ENCODE data around the gene ZNF445. TPM values are rescaled to one million over a fixed set of nuclear protein-coding genes. Genes with fewer than 3 reads are reported as not detected.
"Not testable (repeated sequence)": the region's sequence is repeated elsewhere in the genome, so short reads cannot be mapped to it uniquely, and the experiment has no call there.

Gene ZNF445
- total RNA-seq, 1 experiment from 2014 or later, result 5.4 TPM

DNA sequence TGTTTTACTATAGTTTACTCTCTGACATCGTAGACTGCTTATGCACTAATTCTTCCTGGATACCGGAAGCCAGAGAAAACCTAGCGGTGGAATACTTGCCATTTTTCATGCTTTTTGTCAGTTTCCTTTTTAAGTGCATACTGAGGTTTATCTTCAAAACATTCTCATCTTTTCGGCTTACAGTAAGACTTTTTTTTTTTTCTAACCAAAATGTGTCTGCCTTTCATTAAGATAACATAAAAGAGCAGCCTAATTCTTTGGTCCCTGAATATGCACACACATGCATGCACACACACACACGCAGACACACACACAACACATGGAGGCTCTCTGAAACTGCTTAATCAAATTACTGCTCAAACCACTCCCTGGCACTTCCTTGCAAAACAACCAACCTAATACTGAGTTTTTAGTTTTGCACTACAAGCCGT is 1.3 kb downstream of the ZNF445 start:
- DNase-seq (ENCODE audit: low spot score), result peak; percentile 4

GRCh38 chr3:44474886-44475285 is 2.6 kb downstream of the ZNF445 start:
- not testable (repeated sequence) for DNase-seq (ENCODE audit: low spot score)

GRCh38 chr3:44470430-44470829 is 7.0 kb downstream of the ZNF445 start:
- no peak for DNase-seq (ENCODE audit: low spot score)

GRCh38 chr3:44469914-44470313 is 7.6 kb downstream of the ZNF445 start:
- DNase-seq (ENCODE audit: low spot score), result no peak

DNA sequence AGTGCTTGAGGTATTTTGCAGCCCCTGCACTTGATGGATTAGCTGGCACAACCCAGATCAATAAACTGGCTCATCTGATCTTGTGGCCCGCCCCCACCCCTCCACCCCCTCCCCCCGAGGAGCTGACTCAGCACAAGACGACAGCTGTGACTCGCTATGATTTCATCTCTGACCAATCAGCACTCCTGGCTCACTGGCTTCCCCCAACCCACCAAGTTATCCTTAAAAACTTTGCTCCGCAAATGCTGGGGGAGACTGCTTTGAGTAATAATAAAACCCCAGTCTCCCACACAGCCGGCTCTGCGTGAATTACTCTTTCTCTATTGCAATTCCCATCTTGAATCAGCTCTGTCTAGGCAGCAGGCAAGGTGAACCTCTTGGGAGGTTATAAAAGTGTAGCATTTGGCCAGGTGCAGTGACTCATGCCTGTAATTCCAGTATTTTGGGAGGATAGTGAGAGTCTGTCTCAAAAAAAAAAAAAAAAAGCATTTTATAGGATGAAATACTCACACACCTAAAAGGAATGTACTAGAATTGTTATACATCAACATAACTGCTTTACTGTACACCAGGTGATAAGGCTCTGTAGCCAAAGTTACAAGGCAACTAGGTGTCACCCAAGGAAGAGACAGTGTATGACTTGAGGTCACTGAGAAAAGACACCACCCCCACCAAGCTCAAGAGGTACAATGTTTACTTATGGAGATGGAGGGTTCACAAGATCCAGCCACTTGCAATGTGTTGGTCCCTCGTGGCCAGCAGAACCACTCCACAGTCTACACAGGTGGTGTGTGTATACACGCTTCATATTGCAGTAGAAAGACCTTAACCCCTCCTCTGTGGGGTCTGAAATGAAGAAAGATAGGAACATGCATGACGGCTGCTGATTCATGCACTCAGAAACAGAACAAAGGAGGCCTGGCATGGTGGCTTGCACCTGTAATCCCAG is 8.6 kb downstream of the ZNF445 start:
- DNase-seq (ENCODE audit: low spot score), result peak; percentile 31

DNA sequence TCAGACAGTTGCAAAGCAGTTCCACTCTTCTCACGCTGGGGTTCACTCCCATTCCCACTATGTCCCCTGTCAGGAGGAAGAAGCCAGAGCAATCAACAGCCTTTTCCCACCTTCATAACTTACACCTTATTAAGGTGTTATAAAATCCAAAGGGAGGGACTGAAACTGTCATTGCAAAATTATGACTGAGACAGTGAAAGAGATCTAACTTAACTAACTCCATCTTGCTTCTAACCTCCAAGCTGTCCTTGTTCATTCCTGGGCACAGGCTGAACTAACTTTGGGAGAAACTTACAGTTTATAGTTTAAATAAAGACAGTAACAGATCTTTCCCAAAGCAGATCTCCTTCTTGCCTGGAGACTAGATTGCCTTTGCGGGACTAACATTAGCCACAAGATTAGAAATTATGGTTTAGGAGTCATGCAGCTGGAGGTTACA is 9.4 kb downstream of the ZNF445 start:
- DNase-seq (ENCODE audit: low spot score), result not testable (repeated sequence)

GRCh38 chr3:44467241-44467640 is 10.2 kb downstream of the ZNF445 start:
- DNase-seq (ENCODE audit: low spot score), result no peak

DNA sequence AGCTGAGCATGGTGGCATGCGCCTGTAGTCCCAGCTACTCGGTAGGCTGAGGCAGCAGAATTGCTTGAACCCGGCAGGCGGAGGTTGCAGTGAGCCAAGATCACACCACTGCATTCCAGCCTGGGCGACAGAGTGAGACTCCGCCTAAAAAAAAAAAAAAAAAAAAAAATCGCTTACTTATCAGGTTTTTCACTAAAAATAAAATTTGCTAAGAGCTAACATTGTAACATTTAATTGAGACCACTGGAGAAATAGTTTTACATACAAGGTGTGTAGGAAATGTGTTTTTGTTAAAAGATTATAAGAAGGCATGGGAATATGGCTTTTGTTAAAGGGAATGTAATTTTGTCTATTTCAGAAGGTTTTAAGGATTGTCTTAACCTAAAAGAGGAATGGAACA is 12.6 kb downstream of the ZNF445 start:
- not testable (repeated sequence) for DNase-seq (ENCODE audit: low spot score)

GRCh38 chr3:44464509-44464908 is 13.0 kb downstream of the ZNF445 start:
- DNase-seq (ENCODE audit: low spot score), result no peak

GRCh38 chr3:44460050-44460449 is 17.4 kb downstream of the ZNF445 start:
- not testable (repeated sequence) for DNase-seq (ENCODE audit: low spot score)

- no peak for DNase-seq (ENCODE audit: low spot score)
These were observed 22.2 kb downstream of the ZNF445 start for GRCh38 chr3:44455318-44455717.

DNA sequence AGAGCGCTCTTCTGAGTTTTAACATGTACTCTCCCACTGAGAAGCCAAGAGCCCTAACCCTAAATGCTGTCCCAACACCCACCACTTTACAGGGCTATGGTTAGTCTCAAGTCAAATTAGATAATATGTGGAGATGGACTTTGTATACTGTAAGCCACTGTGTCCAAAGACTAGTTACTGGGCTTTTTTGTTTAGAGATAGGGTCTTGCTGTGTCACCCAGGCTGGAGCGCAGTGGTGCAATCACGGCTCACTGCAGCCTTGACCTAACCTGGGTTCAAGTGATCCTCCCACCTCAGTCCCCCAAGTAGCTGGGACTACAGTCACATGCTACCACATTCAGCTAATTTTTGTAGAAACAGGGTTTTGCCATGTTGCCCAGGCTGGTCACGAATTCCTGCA is 23.2 kb downstream of the ZNF445 start:
- no peak for DNase-seq (ENCODE audit: low spot score)

DNA sequence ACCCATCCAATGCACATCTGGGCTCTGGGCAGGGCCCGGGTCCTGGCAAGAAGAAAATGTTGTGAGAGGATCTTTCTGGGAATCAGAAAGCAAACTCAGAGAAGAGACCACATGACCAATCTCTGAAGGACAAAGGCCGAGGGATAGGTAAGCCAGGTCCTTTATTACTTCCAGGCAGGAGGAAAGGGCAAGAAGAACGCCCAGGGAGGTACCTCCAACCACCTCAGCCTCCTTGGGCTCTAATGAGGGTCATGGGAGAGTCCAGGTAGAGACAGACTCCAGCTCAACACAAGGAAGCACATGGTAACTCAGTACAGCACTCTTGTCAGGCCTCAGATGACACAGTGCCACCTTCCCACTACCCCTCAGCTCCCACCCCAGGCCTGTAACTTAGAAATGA is 26.0 kb downstream of the ZNF445 start:
- DNase-seq (ENCODE audit: low spot score), result no peak

DNA sequence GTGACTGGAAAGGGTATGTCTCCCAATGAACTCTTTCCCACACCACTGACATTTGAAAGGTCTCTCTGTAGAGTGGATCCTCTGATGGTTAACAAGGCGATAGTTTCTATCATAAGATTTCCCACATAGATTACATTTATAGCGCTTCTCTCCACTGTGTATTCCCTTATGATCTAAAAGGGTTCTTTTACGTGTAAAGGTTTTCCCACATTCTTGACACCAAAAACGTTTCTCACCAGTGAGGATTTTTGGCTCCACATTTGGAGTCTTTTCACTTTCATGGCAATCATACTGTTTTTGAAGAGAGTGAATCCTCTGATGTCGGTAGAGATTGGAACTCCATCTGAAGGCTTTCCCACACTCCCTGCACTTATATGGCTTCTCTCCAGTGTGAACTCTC is 30.5 kb downstream of the ZNF445 start:
- no peak for DNase-seq (ENCODE audit: low spot score)

- DNase-seq (ENCODE audit: low spot score), result no peak
These were observed 31.7 kb downstream of the ZNF445 start for GRCh38 chr3:44445786-44446185.

GRCh38 chr3:44444896-44445691 is 32.4 kb downstream of the ZNF445 start:
- DNase-seq (ENCODE audit: low spot score), result no peak

- DNase-seq (ENCODE audit: low spot score), result no peak
These were observed 33.0 kb downstream of the ZNF445 start for GRCh38 chr3:44444437-44444836.

- no peak for DNase-seq (ENCODE audit: low spot score)
These were observed 34.7 kb downstream of the ZNF445 start for GRCh38 chr3:44442596-44443309.

GRCh38 chr3:44439499-44440295 is 37.8 kb downstream of the ZNF445 start:
- DNase-seq (ENCODE audit: low spot score), result peak; percentile 6

DNA sequence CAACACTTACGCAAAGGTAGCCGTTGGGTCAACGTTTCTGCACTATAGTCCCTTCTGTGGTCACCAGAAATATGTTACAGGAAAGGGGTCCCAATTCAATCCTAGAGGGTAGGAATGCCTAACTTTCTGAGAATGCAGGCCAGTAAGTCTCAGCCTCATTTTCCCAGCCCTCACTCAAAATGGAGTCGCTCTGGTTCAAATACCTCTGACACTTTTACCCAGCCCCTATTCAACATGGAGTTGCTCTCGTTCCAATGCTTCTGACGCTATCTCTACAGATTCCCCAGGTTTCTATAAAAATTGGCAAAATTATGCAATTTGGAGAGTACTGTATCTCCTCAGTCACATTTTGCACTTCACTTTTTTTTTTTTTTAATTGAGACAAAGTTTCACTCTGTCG is 39.7 kb downstream of the ZNF445 start:
- DNase-seq (ENCODE audit: low spot score), result no peak

DNA sequence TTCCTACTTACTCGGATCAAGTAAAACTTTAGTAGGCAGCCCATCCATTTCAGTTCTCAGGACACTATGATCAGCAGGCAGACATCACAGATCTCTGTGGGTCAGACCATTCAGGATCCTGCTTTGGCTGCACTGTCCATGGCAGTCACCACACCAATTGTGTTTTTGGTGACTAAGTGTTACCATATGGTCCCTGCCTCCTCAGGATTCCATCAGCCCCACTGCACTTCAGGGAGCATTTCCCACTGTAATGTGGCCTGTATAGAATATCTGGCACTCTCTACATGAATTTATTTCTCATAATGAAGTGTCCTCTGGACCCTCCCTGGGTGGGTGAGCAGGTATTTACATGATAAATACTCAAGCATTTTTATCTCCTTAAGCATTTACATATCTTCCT is 41.3 kb downstream of the ZNF445 start:
- no peak for DNase-seq (ENCODE audit: low spot score)
